Nephron progenitor cell (in vitro differentiated cells): ENCODE data around the gene MCCC1.

Source experiments
- DNase-seq: peaks from one replicate; pipeline ENCODE4 v3.0.0; 2021
- H3K27ac Mint-ChIP-seq: 2 replicates; pipeline ENCODE4 v1.8.0; 2021; ENCODE audit warnings: mild to moderate bottlenecking, moderate library complexity, mixed read lengths
- H3K27me3 Mint-ChIP-seq: 2 replicates; pipeline ENCODE4 v1.8.0; 2021; ENCODE audit warnings: mild to moderate bottlenecking, low read depth, mixed read lengths; ENCODE audit not compliant: poor library complexity
- H3K36me3 Mint-ChIP-seq: 2 replicates; pipeline ENCODE4 v1.8.0; 2021; ENCODE audit warnings: low read depth, mixed read lengths
- H3K4me1 Mint-ChIP-seq: 2 replicates; pipeline ENCODE4 v1.8.0; 2021; ENCODE audit warnings: mixed read lengths
- H3K4me3 Mint-ChIP-seq: 2 replicates; pipeline ENCODE4 v1.8.0; 2021; ENCODE audit warnings: mild to moderate bottlenecking, moderate library complexity, mixed read lengths
- H3K9me3 Mint-ChIP-seq: 2 replicates; pipeline ENCODE4 v1.8.0; 2021; ENCODE audit warnings: mild to moderate bottlenecking, moderate library complexity, mixed read lengths
- TF ChIP-seq, protein P1 (sequence below): fragments of 200-600 bp; sonication (generic); IDR thresholded peaks from 2 replicates; pipeline ENCODE4 v1.5.0; 2021; ENCODE audit warnings: antibody characterized with exemption

MCCC1 gene

DNA sequence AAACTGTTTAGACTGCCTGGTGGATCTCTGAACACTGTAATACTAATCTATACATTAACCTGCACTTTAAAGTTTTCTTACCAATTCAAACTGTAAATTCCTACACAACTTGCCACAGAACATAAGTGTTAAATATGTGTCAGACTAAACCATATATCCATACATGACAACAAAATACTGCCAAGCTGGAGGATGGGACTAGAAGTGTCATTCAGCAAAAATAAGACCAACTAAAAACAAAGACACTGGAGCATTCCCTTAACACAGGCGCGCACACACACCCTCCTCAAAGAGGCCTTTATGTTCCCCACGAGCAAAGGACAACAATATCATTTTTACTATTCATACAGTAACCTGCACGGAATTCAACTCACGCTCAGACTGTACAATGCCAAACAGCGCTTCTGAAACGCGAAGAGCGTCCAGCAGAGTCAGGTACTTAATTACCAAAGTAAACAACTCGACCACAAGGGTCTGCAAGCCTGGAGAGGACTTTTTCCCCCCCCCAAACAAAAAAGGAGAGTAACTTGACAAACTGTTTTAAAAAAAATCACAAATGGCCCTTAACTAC lies 120.1 kb downstream of the MCCC1 start:
- Mint-ChIP-seq H3K4me1 (peaks cover 49% of the 10 kb centered on the region), H3K4me3 (peak overlapping the region; percentile 97), H3K9me3 (no peaks in the 10 kb centered on the region), H3K27me3 (no peaks in the 10 kb centered on the region), H3K36me3 (no peaks in the 10 kb centered on the region), H3K27ac (peak overlapping the region; percentile 74)
- no peak for DNase-seq
- TF ChIP-seq, protein P1, sequence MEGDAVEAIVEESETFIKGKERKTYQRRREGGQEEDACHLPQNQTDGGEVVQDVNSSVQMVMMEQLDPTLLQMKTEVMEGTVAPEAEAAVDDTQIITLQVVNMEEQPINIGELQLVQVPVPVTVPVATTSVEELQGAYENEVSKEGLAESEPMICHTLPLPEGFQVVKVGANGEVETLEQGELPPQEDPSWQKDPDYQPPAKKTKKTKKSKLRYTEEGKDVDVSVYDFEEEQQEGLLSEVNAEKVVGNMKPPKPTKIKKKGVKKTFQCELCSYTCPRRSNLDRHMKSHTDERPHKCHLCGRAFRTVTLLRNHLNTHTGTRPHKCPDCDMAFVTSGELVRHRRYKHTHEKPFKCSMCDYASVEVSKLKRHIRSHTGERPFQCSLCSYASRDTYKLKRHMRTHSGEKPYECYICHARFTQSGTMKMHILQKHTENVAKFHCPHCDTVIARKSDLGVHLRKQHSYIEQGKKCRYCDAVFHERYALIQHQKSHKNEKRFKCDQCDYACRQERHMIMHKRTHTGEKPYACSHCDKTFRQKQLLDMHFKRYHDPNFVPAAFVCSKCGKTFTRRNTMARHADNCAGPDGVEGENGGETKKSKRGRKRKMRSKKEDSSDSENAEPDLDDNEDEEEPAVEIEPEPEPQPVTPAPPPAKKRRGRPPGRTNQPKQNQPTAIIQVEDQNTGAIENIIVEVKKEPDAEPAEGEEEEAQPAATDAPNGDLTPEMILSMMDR: no peak

DNA sequence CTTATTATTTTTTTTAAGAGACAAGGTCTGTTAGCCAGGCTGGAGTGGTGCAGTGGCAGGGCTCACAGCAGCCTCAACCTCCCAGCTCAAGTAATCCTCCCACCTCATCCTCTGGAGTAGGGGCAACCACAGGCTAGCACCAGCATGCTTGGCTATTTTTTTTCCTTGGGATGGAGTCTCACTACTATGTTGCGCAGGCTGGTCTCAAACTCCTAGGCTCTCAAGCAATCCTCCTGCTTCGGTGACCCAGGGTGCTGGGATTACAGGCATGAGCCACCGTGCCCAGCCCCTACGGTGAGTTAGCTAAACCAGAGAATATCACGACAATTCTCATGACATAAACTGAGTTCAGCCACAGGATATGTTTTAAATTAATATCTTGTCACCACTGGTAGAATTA lies 120.9 kb downstream of the MCCC1 start:
- no peak for DNase-seq
- TF ChIP-seq, protein P1: no peak
- peaks cover 49% of the 10 kb centered on the region for H3K4me1 Mint-ChIP-seq
- peak overlapping the region; percentile 97 for H3K4me3 Mint-ChIP-seq
- no peaks in the 10 kb centered on the region for H3K36me3 Mint-ChIP-seq
- no peaks in the 10 kb centered on the region for H3K27me3 Mint-ChIP-seq
- no peak overlapping the region for H3K27ac Mint-ChIP-seq
- no peaks in the 10 kb centered on the region for H3K9me3 Mint-ChIP-seq

DNA sequence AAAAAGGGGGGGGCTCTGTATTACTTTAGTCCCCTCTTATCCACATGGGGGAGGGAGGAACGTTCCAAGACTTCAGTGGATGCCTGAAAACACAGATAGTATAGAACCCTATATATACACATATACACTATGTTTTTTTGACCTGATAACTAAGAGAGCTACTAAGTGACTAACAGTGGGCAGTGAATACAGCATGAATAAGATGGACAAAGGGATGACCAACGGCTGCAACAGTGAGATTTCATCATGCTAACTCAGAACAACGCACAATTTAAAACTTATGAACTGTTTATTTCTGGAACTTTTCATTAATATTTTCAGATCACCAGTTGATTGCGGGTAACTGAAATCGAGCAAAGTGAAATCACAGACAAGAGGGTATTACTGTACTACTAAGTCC lies 126.2 kb downstream of the MCCC1 start:
- peaks cover 4% of the 10 kb centered on the region for H3K36me3 Mint-ChIP-seq

DNA sequence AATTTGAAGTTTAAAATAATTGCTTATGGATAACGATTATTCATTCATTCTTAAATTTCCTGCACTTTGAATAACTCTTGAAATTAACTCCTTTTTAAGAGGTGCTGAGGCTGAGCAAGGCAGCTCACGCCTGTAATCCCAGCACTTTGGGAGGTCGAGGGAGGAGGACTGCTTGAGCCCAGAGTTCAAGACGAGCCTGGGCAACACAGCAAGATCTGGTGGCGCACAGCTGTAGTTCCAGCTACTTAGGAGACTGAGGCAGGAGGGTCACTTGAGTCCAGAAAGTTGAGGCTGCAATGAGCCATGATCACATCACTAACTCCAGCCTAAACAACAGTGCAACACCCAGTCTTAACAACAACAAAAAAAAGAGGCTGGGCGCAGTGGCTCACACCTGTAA lies 126.9 kb downstream of the MCCC1 start:
- Mint-ChIP-seq H3K9me3 (no peaks in the 10 kb centered on the region), H3K4me3 (no peak overlapping the region), H3K36me3 (peaks cover 4% of the 10 kb centered on the region), H3K27me3 (no peaks in the 10 kb centered on the region), H3K4me1 (peaks cover 56% of the 10 kb centered on the region), H3K27ac (peak overlapping the region; percentile 90)
- TF ChIP-seq, protein P1: no peak
- DNase-seq: no peak

More for the DNA sequence above, 126.2 kb downstream of the MCCC1 start:
- Mint-ChIP-seq H3K27ac (no peak overlapping the region), H3K9me3 (no peaks in the 10 kb centered on the region), H3K27me3 (no peaks in the 10 kb centered on the region), H3K4me1 (peaks cover 56% of the 10 kb centered on the region), H3K4me3 (no peak overlapping the region)
- DNase-seq: no peak
- TF ChIP-seq, protein P1: no peak

DNA sequence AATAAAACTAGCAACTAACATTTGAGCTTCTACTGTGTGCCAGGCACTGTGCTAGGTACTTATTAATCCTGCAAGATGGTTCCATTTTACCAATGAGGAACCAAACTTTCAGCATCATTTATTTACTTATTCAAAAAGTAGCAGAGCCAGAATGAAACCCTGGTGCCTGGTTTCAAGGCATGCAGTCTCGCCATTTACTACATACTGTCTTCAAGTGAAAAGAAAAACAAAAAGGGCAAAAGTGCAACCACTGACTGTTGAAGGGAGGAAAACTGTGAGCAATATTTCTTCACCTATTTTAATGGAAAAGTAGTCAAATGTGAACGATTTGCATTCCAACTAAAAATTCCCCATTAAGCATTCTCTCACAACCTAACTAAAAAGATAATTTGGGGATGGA lies 127.7 kb downstream of the MCCC1 start:
- Mint-ChIP-seq H3K4me3 (peak overlapping the region; percentile 33), H3K27me3 (no peaks in the 10 kb centered on the region), H3K27ac (peak overlapping the region; percentile 90), H3K4me1 (peaks cover 59% of the 10 kb centered on the region), H3K9me3 (no peaks in the 10 kb centered on the region), H3K36me3 (peaks cover 5% of the 10 kb centered on the region)
- TF ChIP-seq, protein P1: no peak
- no peak for DNase-seq

DNA sequence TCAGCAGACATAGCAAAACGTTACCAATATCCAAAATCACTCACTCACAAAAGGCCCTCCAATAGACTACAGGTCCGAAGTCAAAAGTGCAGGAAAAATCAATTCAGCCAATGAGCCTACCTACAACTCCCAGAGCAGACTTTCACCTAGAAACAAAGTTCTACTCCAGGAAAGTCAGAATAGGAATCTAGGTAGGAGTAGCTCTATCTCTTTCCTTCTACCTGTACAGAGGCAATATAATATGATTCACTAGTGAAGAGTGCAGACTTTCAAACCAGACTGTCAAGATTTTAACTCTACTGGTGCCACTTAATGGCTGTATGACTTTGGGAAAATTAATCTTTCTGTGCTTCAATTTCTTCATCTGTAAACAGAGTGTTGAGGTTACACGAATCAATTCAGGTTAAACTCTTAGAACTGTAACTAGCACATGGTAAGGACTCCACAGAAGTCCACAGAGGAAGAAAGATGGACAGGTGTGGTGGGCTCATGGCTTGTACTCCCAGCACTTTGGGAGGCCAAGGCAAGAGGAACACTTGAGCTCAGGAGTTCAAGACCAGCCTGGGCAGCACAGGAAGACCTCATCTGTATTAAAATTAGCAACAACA lies 128.4 kb downstream of the MCCC1 start:
- Mint-ChIP-seq H3K27ac (peak overlapping the region; percentile 62), H3K4me3 (no peak overlapping the region), H3K9me3 (no peaks in the 10 kb centered on the region), H3K27me3 (no peaks in the 10 kb centered on the region), H3K4me1 (peaks cover 57% of the 10 kb centered on the region), H3K36me3 (peaks cover 9% of the 10 kb centered on the region)
- TF ChIP-seq, protein P1: no peak
- no peak for DNase-seq
